HL-60 (cell line): Measurements from ENCODE around the gene KDELR1.

Experiments used
- POLR2AphosphoS5 ChIP-seq: IDR thresholded peaks from 2 replicates; pipeline ENCODE4 v1.6.1; 2012; ENCODE audit warnings: low read depth
- SPI1 ChIP-seq: IDR thresholded peaks from 2 replicates; pipeline ENCODE4 v1.6.1; 2012; ENCODE audit warnings: low read depth, mild to moderate bottlenecking, borderline replicate concordance
- TF ChIP-seq, protein P1 (sequence below): IDR thresholded peaks from one replicate; pipeline ENCODE4 v1.5.1; 2011; ENCODE audit warnings: low read length, control low read depth, inconsistent platforms; ENCODE audit not compliant: insufficient read depth
- TF ChIP-seq, protein P2 (sequence below): IDR thresholded peaks from 2 replicates; pipeline ENCODE4 v1.6.1; 2012; ENCODE audit warnings: low read depth; ENCODE audit not compliant: insufficient replicate concordance

DNA sequence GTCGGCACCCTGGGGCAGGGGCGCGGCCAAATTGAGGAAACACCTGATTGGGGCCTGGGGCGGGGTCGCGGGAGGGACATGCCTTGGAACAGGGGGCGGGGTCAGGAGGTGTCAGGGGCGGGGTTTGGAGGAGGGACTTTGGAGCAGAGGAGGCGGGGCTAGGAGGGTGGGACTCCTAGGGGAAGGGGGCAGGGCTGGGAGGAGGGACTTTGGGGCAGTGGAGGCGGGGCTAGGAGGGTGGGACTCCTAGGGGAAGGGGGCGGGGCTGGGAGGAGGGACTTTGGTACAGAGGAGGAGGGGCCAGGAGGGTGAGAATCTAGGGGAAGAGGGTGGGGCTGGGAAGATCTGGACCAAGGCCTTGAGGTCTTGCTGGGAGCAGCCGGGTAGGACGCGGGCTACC lies 24.0 kb upstream of the KDELR1 start:
- TF ChIP-seq, protein P1, sequence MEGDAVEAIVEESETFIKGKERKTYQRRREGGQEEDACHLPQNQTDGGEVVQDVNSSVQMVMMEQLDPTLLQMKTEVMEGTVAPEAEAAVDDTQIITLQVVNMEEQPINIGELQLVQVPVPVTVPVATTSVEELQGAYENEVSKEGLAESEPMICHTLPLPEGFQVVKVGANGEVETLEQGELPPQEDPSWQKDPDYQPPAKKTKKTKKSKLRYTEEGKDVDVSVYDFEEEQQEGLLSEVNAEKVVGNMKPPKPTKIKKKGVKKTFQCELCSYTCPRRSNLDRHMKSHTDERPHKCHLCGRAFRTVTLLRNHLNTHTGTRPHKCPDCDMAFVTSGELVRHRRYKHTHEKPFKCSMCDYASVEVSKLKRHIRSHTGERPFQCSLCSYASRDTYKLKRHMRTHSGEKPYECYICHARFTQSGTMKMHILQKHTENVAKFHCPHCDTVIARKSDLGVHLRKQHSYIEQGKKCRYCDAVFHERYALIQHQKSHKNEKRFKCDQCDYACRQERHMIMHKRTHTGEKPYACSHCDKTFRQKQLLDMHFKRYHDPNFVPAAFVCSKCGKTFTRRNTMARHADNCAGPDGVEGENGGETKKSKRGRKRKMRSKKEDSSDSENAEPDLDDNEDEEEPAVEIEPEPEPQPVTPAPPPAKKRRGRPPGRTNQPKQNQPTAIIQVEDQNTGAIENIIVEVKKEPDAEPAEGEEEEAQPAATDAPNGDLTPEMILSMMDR: no peak
- TF ChIP-seq SPI1 (no peak), POLR2AphosphoS5 (no peak)
- TF ChIP-seq, protein P2, sequence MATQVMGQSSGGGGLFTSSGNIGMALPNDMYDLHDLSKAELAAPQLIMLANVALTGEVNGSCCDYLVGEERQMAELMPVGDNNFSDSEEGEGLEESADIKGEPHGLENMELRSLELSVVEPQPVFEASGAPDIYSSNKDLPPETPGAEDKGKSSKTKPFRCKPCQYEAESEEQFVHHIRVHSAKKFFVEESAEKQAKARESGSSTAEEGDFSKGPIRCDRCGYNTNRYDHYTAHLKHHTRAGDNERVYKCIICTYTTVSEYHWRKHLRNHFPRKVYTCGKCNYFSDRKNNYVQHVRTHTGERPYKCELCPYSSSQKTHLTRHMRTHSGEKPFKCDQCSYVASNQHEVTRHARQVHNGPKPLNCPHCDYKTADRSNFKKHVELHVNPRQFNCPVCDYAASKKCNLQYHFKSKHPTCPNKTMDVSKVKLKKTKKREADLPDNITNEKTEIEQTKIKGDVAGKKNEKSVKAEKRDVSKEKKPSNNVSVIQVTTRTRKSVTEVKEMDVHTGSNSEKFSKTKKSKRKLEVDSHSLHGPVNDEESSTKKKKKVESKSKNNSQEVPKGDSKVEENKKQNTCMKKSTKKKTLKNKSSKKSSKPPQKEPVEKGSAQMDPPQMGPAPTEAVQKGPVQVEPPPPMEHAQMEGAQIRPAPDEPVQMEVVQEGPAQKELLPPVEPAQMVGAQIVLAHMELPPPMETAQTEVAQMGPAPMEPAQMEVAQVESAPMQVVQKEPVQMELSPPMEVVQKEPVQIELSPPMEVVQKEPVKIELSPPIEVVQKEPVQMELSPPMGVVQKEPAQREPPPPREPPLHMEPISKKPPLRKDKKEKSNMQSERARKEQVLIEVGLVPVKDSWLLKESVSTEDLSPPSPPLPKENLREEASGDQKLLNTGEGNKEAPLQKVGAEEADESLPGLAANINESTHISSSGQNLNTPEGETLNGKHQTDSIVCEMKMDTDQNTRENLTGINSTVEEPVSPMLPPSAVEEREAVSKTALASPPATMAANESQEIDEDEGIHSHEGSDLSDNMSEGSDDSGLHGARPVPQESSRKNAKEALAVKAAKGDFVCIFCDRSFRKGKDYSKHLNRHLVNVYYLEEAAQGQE: no peak
